Lower leg skin (tissue), 3 donors: ENCODE results near the gene PJA1.

Experiments used
- POLR2A ChIP-seq, 2 donors: fragments of 450-650 bp; IDR thresholded peaks; one replicate each; pipeline ENCODE4 v1.6.1; 2016 to 2017; ENCODE audit warnings: antibody characterized with exemption in 2 of 2, mild to moderate bottlenecking in 1 of 2, moderate library complexity in 1 of 2
- TF ChIP-seq, protein P1 (sequence below), 3 donors: fragments of 450-650 bp; IDR thresholded peaks; one replicate each; pipeline ENCODE4 v1.5.1; 2016; ENCODE audit warnings: antibody characterized with exemption in 3 of 3, mild to moderate bottlenecking in 3 of 3, moderate library complexity in 2 of 3

DNA sequence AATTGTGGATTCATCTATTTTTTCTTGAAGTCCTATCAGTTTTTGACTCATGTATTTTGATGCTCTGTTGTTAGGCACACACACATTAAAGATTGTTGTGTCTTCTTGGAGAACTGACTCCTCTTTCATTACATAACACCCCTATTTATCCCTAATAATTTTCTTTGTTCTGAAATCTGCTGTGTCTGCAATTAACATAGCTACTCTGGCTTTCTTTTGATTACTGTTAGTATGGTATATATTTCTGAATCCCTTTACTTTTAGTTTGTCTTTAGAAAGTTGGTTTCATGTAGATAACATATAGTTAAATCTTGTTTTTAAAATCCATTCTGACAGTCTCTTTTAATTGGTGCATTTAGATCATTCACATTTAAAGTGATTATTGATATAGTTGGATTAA, 5.1 kb upstream of the PJA1 start:
- TF ChIP-seq, protein P1, sequence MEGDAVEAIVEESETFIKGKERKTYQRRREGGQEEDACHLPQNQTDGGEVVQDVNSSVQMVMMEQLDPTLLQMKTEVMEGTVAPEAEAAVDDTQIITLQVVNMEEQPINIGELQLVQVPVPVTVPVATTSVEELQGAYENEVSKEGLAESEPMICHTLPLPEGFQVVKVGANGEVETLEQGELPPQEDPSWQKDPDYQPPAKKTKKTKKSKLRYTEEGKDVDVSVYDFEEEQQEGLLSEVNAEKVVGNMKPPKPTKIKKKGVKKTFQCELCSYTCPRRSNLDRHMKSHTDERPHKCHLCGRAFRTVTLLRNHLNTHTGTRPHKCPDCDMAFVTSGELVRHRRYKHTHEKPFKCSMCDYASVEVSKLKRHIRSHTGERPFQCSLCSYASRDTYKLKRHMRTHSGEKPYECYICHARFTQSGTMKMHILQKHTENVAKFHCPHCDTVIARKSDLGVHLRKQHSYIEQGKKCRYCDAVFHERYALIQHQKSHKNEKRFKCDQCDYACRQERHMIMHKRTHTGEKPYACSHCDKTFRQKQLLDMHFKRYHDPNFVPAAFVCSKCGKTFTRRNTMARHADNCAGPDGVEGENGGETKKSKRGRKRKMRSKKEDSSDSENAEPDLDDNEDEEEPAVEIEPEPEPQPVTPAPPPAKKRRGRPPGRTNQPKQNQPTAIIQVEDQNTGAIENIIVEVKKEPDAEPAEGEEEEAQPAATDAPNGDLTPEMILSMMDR (IDR thresholded peaks at IDR 0.05), result no peak
- no peak for TF ChIP-seq POLR2A (IDR thresholded peaks at IDR 0.05)
